H9 (cell line): ENCODE results near the gene CDYL. TPM values are rescaled to one million over a fixed set of nuclear protein-coding genes. Genes with fewer than 3 reads are reported as not detected.

ENCODE experiments used
- DNase-seq: peaks from one replicate; pipeline ENCODE4 v3.0.0-alpha.2; 2017
- H2AFZ ChIP-seq: one replicate; pipeline ENCODE4 v1.6.1; 2013; ENCODE audit warnings: mild to moderate bottlenecking, low read length, control low read depth, moderate library complexity
- H2AK5ac ChIP-seq: 2 replicates; pipeline ENCODE4 v1.6.1; 2013; ENCODE audit warnings: low read length, control low read depth, mixed read lengths; ENCODE audit not compliant: insufficient read length
- H2BK120ac ChIP-seq: one replicate; pipeline ENCODE4 v1.6.1; 2013; ENCODE audit warnings: low read depth, mild to moderate bottlenecking, low read length, control low read depth, inconsistent platforms; ENCODE audit not compliant: poor library complexity, severe bottlenecking
- H2BK12ac ChIP-seq: 2 replicates; pipeline ENCODE4 v1.6.1; 2013; ENCODE audit warnings: low read length, control low read depth, mixed read lengths, low read depth; ENCODE audit not compliant: insufficient read length
- H2BK15ac ChIP-seq: 2 replicates; pipeline ENCODE4 v1.6.1; 2013; ENCODE audit warnings: low read depth, low read length, control low read depth
- H2BK20ac ChIP-seq: one replicate; pipeline ENCODE4 v1.6.1; 2013; ENCODE audit warnings: low read depth, mild to moderate bottlenecking, low read length, control low read depth, inconsistent platforms; ENCODE audit not compliant: poor library complexity, severe bottlenecking
- H2BK5ac ChIP-seq: 2 replicates; pipeline ENCODE4 v1.6.1; 2013; ENCODE audit warnings: low read length, control low read depth, mixed read lengths; ENCODE audit not compliant: insufficient read length
- H3K14ac ChIP-seq: 2 replicates; pipeline ENCODE4 v1.6.1; 2013; ENCODE audit warnings: low read length, control low read depth; ENCODE audit not compliant: insufficient read depth
- H3K18ac ChIP-seq: 2 replicates; pipeline ENCODE4 v1.6.1; 2013; ENCODE audit warnings: low read depth, mild to moderate bottlenecking, mixed read lengths, low read length, control low read depth; ENCODE audit not compliant: insufficient read length
- H3K23ac ChIP-seq: 2 replicates; pipeline ENCODE4 v1.6.1; 2013; ENCODE audit warnings: low read length, control low read depth, mixed read lengths, low read depth; ENCODE audit not compliant: insufficient read length
- H3K23me2 ChIP-seq: 2 replicates; pipeline ENCODE4 v1.6.1; 2013; ENCODE audit warnings: low read depth, mild to moderate bottlenecking, mixed read lengths, low read length, control low read depth; ENCODE audit not compliant: insufficient read length, poor library complexity, severe bottlenecking
- H3K27ac ChIP-seq: 2 replicates; pipeline ENCODE4 v1.5.1; 2013; ENCODE audit warnings: low read length, control low read depth, mixed read lengths, low read depth; ENCODE audit not compliant: insufficient read length
- H3K27me3 ChIP-seq: 2 replicates; pipeline ENCODE4 v1.6.1; 2013; ENCODE audit warnings: low read length, control low read depth, inconsistent platforms; ENCODE audit not compliant: insufficient read depth
- H3K4ac ChIP-seq: 2 replicates; pipeline ENCODE4 v1.6.1; 2013; ENCODE audit warnings: low read depth, mild to moderate bottlenecking, control low read depth, inconsistent platforms, low read length, moderate library complexity
- H3K4me1 ChIP-seq: 2 replicates; pipeline ENCODE4 v1.6.1; 2013; ENCODE audit warnings: low read length, control low read depth, inconsistent platforms; ENCODE audit not compliant: insufficient read depth
- H3K4me2 ChIP-seq: 2 replicates; pipeline ENCODE4 v1.6.1; 2013; ENCODE audit warnings: low read length, control low read depth, mixed read lengths; ENCODE audit not compliant: insufficient read length, insufficient read depth
- H3K56ac ChIP-seq: 2 replicates; pipeline ENCODE4 v1.6.1; 2013; ENCODE audit warnings: low read depth, mild to moderate bottlenecking, mixed read lengths, low read length, control low read depth; ENCODE audit not compliant: insufficient read length
- H3K79me1 ChIP-seq: 2 replicates; pipeline ENCODE4 v1.6.1; 2013; ENCODE audit warnings: low read depth, mild to moderate bottlenecking, moderate library complexity, low read length, control low read depth, inconsistent platforms; ENCODE audit not compliant: insufficient read depth, poor library complexity, severe bottlenecking
- H3K79me2 ChIP-seq: 2 replicates; pipeline ENCODE4 v1.6.1; 2013; ENCODE audit warnings: low read length, control low read depth, inconsistent platforms; ENCODE audit not compliant: insufficient read depth
- H3K9ac ChIP-seq: 2 replicates; pipeline ENCODE4 v1.6.1; 2013; ENCODE audit warnings: low read length, control low read depth, mixed read lengths; ENCODE audit not compliant: insufficient read length; ENCODE audit errors: extremely low read depth
- H3K9me3 ChIP-seq: one replicate; pipeline ENCODE4 v1.6.1; 2013; ENCODE audit warnings: low read depth, low read length, inconsistent platforms; ENCODE audit not compliant: control insufficient read depth
- H3T11ph ChIP-seq: one replicate; pipeline ENCODE4 v1.6.1; 2013; ENCODE audit warnings: mild to moderate bottlenecking, low read length, control low read depth, inconsistent platforms
- H4K20me1 ChIP-seq: one replicate; pipeline ENCODE4 v1.6.1; 2013; ENCODE audit not compliant: control insufficient read depth, insufficient read length, insufficient read depth
- H4K5ac ChIP-seq: 2 replicates; pipeline ENCODE4 v1.6.1; 2013; ENCODE audit warnings: low read depth, mild to moderate bottlenecking, mixed read lengths, low read length, control low read depth; ENCODE audit not compliant: insufficient read length
- H4K8ac ChIP-seq: replicated peaks from 2 replicates; pipeline ENCODE4 v1.6.1; 2013; ENCODE audit warnings: low read length, control low read depth, mixed read lengths, low read depth; ENCODE audit not compliant: insufficient read length
- H4K91ac ChIP-seq: 2 replicates; pipeline ENCODE4 v1.6.1; 2013; ENCODE audit warnings: low read depth, mild to moderate bottlenecking, moderate library complexity, mixed read lengths, low read length, control low read depth; ENCODE audit not compliant: insufficient read length
- H3K27ac Mint-ChIP-seq, 3 experiments: 2 replicates in 2 of 3; 3 replicates in 1 of 3; pipeline ENCODE4 v1.8.0; 2020 to 2021; ENCODE audit warnings: mixed read lengths in 3 of 3, mild to moderate bottlenecking in 1 of 3, moderate library complexity in 1 of 3
- H3K27me3 Mint-ChIP-seq: 2 replicates; pipeline ENCODE4 v1.8.0; 2021; ENCODE audit warnings: low read depth, mild to moderate bottlenecking, moderate library complexity, mixed read lengths
- H3K36me3 Mint-ChIP-seq, 3 experiments: 2 replicates in 2 of 3; 3 replicates in 1 of 3; pipeline ENCODE4 v1.8.0; 2020 to 2021; ENCODE audit warnings: low read depth in 3 of 3, mixed read lengths in 3 of 3; ENCODE audit not compliant: insufficient read depth in 1 of 3
- H3K4me1 Mint-ChIP-seq, 2 experiments: 2 replicates each; pipeline ENCODE4 v1.8.0; 2020; ENCODE audit warnings: mixed read lengths in 2 of 2
- H3K4me3 Mint-ChIP-seq, 2 experiments: 2 replicates in 1 of 2; 3 replicates in 1 of 2; pipeline ENCODE4 v1.8.0; 2020 to 2021; ENCODE audit warnings: mild to moderate bottlenecking in 2 of 2, mixed read lengths in 2 of 2, moderate library complexity in 1 of 2
- H3K9me3 Mint-ChIP-seq, 2 experiments: 2 replicates in 1 of 2; 3 replicates in 1 of 2; pipeline ENCODE4 v1.8.0; 2020; ENCODE audit warnings: mild to moderate bottlenecking in 2 of 2, mixed read lengths in 2 of 2, moderate library complexity in 1 of 2
- CTCF ChIP-seq: fragments of 200-600 bp; sonication (generic); conservative IDR thresholded peaks from 3 replicates; pipeline ENCODE4 v1.8.0; 2021; ENCODE audit warnings: antibody characterized with exemption, mild to moderate bottlenecking
- WGBS: extraction: QIAGEN DNeasy Blood & Tissue Kit; methylation state at CpG from one replicate; pipeline ENCODE4 v1.1.7; 2013; ENCODE audit warnings: missing lambda C conversion rate, low lambda C conversion rate, mixed read lengths; ENCODE audit not compliant: insufficient read length; ENCODE audit errors: extremely low coverage; 5-methylcytosine and 5-hydroxymethylcytosine counted together
- total RNA-seq: library from RNA; stranded (reverse); gene quantifications from 2 replicates; pipeline ENCODE4 v1.2.1, GENCODE V29; 2021

The CDYL gene
- total RNA-seq, 1 experiment from 2014 or later = 95.0 TPM

GRCh38 chr6:4888841-4889240 is 112.6 kb downstream of the CDYL start:
- Histone ChIP-seq H4K8ac (no peak overlapping the region), H3K79me2 (peaks cover 33% of the 10 kb centered on the region), H3K79me1 (peaks cover 9% of the 10 kb centered on the region), H3K4ac (no peak overlapping the region), H4K20me1 (no peaks in the 10 kb centered on the region), H3T11ph (no peak overlapping the region), H3K9ac (no peak overlapping the region), H3K27ac (no peak overlapping the region), H2AFZ (no peak overlapping the region), H3K56ac (no peak overlapping the region), H2BK20ac (no peak overlapping the region), H2AK5ac (no peak overlapping the region), H2BK12ac (no peak overlapping the region), H3K23ac (no peak overlapping the region), H2BK120ac (no peak overlapping the region), H2BK5ac (no peak overlapping the region), H3K27me3 (no peaks in the 10 kb centered on the region), H3K14ac (no peak overlapping the region), H3K18ac (no peak overlapping the region), H4K5ac (no peak overlapping the region), H3K9me3 (no peaks in the 10 kb centered on the region), H3K4me2 (no peak overlapping the region), H3K4me1 (peaks cover 8% of the 10 kb centered on the region; the same call in 1 of the 2 replicates), H4K91ac (no peak overlapping the region), H2BK15ac (no peak overlapping the region), H3K23me2 (no peaks in the 10 kb centered on the region)
- no CpG with 5 or more reads among the region's 2 CpGs for WGBS
- H3K27me3 Mint-ChIP-seq = no peaks in the 10 kb centered on the region
- no peaks in the 10 kb centered on the region for H3K9me3 Mint-ChIP-seq
- H3K36me3 Mint-ChIP-seq = peaks cover 16 to 24% (median 21%) of the 10 kb centered on the region in 3 experiments; a peak in 6 of 7 replicates
- peak overlapping the region in 1 of 3 experiments; percentile 13; a peak in 1 of 7 replicates for H3K27ac Mint-ChIP-seq
- no peak for DNase-seq
- H3K4me3 Mint-ChIP-seq = no peak overlapping the region
- H3K4me1 Mint-ChIP-seq = peaks cover 33 to 40% of the 10 kb centered on the region in 2 experiments
- no peak for TF ChIP-seq CTCF
